Left ventricle myocardium superior (tissue), 1 donor: ENCODE data around the gene NELFB. TPM values are rescaled to one million over a fixed set of nuclear protein-coding genes. Genes with fewer than 3 reads are reported as not detected.
A peak's percentile ranks its signal among the peaks of the same experiment; 100 is the strongest.

Experiments
- ATAC-seq: fragments of 200-7000 bp; cut with Tn5 transposase; one replicate; pipeline ENCODE4 v1.9.1; 2020; ENCODE audit warnings: mild to moderate bottlenecking, moderate library complexity
- DNase-seq: peaks from one replicate; pipeline ENCODE4 v3.0.0-alpha.2; 2020
- intact Hi-C: fragments of 100-400 bp; cut with micrococcal nuclease; formaldehyde crosslinking; loops from one replicate; pipeline ENCODE4 v1.11.0; 2022
- total RNA-seq: library from RNA; stranded (reverse); fragmentation: NEBNext Ultra II Directional; extraction: Animal tissue kit (Norgen Biotek cat#: 25700); gene quantifications from one replicate; pipeline ENCODE4 v1.2.1, GENCODE V29; 2021
- donor health status: DM: no; HTN: yes; CAD: no; lungs with severe emphysema.

Gene NELFB
- total RNA-seq, 1 donor from 2014 or later: 43.6 TPM

DNA sequence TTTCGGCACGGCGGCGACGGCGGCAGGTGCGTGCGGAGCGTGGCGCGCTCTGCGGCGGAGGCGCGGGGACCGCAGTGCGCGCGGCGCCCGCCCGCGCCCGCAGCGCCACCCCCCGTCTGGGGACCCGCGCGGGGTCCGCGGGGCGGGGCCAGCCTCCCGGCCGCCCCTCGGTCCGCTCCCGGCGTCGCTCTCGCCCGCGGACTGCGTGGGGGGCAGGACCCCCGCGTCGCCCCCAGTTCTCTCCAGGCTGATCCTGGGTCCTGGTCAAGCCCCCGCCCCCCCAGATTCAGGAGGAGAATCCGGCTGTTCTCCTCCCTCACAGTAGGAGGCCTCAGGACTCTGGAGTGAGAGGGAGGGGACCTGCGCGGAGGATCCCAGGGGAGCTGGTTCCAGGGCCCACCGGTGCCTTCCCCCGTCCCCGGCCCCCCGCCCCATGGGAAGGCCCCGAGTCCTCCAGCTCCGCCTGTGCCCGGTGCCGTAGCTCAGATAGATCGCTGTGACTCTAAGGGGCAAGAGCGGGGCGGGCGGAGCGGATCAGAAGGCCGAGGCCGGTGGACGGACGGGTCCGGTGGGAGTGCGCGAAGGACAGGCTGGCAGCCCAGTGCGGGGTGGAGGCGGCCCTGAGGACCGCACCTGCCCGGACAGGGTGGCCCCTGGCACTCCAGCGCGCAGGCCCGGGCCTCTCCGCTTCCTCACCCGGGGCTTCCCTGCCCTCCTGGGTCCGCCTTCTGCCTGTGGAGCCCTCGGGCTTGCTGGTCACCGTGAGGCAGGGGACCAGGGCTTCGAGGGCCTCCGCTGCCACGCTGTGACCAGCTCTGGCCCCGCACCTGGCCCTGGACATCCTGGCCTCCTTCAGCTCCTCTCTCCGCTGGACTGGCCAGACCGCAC, 32.7 kb upstream of the NELFB start, which contains the start of gene RNF208:
Gene RNF208, minus strand, starts transcription at position 51 of the 888 bp plus-strand sequence. CDS start 1,028 bp downstream, outside the sequence.
- intact Hi-C loops: no loop called here
- ATAC-seq: peak; percentile 5
- peak; percentile 60 for DNase-seq

DNA sequence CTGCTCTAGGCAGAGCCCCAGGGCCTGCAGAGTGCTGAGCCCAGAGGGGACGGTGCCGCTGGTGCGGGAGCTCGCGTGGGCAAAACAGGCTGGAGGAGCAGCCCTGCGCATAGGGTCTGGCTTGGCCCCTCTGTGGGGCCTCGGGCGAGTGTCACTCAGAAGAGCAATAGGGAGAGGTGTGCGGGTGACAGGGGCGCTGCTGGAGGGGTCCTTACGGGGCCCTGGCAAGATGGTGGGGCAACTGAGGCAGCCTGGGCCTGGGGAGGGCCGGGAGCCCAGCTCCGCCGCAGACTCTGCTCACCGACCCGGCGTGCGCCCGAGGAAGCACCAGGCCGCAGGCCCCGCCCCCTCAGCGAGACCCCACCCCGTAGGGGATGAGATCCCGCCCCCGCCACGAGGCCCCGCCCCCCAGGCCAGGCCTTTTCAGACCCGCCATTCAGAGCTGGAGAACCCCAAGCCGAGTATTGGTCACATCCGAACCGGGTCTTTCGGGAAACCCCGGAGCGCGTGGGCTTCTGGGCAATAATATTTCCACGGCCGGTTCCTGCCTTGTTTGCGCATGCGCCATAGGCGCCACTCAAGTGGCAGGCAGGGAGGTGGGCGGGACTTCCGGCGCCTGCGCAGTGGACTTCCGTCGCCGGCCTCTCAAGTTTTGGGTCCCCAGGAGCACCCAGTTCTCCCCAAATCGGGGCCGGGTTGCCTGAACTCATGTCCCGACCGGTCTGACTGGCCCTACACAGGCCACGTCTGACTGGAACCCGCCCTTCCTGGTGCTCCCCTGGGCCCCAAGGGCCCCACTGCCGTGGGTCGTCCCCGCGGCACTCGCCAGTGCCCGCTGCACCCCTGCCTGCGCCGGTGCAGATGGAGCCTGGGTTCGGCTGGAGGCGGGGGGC, 31.8 kb upstream of the NELFB start:
- peak; percentile 90 for ATAC-seq
- intact Hi-C loops: no loop called here
- DNase-seq: peak; percentile 98

DNA sequence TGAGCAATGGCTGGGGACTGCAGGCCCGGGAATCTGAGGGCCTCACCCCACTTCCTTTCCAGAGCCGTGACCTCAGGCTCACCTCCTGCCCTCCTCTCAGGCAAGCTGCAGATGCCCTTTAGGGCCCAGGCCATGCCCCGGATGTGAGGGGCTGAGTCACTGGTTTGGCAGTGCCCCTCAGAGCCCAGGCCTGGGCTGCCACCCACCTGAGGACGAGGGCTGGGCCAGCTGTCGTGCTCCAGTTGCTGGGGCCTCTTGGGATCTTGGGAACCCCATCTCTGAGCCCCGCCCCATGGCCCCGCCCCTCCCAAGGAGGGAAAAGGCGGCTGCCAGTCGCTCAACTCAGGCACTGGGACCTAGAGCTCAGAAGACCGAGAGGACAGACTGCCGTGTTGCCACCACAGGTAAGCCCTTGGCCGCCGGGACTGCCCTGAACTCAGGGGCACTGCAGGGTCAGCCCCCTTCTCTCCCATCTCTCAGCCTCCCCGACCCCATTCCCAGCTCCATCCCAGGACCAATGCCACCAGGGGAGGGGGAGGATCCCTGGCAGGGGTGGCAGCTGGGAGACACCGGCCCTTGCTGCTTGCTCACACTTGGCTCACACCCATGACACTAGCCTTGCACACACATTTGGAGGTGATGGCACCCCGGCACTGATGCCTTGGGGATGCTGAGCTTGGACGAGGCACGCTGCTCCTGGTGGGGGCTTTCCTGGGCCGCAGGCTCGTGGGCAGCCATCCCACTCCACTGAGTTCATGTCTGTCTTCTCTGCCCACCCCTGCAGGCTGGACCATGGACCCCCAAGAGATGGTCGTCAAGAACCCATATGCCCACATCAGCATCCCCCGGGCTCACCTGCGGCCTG, 30.1 kb upstream of the NELFB start, which contains the start of gene CYSRT1:
Gene CYSRT1, plus strand, starts transcription at position 345 of the 865 bp plus-strand sequence. Its CDS starts 448 bp downstream, at position 793.
- intact Hi-C loops: no loop called here
- DNase-seq (no peak), ATAC-seq (no peak)

DNA sequence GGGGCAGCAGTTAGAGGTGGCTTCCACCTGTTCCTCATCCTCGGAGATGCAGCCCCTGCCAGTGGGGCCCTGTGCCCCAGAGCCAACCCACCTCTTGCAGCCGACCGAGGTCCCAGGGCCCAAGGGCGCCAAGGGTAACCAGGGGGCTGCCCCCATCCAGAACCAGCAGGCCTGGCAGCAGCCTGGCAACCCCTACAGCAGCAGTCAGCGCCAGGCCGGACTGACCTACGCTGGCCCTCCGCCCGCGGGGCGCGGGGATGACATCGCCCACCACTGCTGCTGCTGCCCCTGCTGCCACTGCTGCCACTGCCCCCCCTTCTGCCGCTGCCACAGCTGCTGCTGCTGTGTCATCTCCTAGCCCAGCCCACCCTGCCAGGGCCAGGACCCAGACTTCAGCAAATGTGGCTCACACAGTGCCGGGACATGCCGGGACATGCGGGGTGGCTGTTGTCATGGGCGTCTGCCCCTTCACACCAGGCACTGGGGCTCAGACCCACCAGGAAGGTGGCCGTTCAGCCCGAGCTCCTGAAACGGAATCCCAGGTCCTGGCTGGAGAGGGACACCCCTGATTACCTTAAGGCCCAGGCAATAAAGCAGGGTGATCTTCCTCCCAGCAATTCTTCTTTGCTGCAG, 29.3 kb upstream of the NELFB start:
- no peak for DNase-seq
- ATAC-seq: no peak

DNA sequence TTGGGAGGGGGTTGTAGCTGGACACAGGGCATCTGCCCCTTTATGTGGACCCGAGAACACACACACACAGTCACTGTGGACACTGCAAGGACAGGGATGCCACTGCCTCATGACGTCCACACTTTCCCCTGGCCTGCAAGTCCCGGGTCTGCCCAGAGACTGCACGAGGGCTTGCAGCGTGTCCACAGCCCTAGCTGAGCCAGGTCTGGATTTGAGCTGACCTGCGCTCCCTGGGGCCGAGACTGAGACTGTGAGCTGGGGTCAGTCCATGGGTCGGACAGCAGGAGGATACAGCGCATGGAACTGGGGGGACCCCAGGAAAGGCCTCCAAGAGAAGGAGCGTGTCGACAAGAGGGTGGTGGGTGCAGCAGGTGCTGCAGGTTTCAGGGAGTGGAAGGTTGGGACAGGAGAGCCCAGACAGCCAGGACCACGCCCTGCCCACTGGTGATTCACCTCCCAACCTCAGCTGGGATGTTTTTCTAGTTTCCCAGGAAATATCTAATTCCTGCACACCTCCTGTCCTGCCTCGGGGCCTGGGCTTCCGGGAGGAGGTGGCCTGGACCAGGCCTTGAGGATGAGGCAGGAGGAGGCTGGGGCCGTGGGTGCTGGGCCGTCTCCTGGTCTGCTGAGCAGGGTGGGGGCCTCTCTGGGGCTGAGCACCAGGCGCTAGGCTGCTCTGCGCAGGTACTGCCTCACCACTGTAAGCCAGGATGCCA, 28.6 kb upstream of the NELFB start:
- intact Hi-C loops: no loop called here
- no peak for ATAC-seq
- DNase-seq: no peak

More for the DNA sequence above, 29.3 kb upstream of the NELFB start:
- intact Hi-C loops: no loop called here

DNA sequence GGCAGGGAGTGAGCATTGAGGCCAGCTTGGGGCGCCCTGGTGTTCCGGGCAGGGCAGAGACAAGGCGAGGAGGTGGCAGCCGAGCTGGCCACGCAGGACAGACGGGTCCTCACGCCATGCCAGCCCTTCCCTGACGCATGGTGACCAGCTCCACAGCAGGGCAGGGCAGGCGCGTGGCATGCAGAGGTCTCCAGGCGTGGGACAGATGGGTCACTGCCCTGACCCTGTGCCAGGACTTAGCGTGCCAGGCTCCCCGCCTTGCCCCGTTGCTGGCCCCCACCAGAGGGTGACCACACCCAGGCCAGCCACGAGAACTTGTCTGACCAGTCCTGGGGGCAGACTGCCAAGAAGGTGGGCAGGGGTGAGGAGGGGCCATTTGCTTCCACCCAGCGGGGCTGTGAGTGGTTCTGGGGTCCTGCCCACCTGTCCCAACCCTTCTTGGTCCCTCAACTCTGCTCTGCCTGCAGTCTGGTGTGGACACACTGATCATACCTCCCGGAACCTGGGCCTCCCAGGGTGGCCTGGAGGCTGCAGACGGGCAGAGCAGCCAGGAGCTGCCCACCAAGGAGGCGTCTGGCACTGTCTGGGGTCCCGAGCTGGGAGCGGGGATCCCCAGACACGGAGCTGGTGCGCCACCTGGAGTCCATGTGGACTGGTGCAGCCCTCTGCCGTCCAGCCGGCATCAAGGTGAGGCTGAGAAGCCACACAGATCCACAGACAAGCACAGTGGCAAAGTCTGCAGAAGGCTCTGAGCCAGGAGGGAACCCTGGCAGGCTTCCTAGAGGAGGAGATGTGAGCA, 27.9 kb upstream of the NELFB start, which contains the start of gene RNF224:
Gene RNF224, plus strand, starts transcription at position 449 of the 799 bp plus-strand sequence. CDS start 834 bp downstream, outside the sequence.
- peak; percentile 86 for DNase-seq
- peak; percentile 32 for ATAC-seq
- intact Hi-C loops: no loop called here

DNA sequence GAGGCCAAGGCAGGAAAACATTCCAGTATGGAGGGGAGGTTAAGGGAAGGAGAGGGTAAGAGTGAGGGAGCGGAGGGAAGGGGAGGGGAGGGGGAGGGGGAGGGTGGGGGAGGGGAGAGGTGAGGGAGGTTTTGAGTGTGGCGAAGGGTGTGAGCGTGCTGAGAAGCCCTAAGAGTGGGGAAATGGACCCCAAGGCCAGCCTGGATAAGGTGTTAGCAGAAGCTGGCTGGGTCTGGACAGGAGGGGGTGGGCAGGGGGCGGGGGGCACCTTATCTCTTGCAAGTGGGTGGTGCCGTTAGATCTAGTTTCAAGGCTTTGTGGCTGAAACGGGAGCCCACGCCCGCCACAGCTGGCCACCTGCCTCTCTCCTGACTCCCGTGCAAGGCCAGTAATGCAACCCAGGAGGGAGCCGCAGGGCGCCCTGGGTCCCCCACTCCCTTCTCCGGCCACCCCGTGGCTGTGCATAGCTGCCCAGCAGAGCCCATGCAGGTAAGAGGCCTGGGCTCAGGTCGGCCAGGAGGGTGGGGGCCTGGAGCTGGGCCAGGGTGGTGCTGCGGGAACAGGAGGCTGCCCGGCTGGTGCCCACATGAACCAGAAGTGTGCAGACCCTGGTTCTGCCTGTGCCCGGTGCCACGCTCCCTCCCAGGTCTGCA, 27.1 kb upstream of the NELFB start:
- DNase-seq: no peak
- ATAC-seq: no peak
- intact Hi-C loops: no loop called here

DNA sequence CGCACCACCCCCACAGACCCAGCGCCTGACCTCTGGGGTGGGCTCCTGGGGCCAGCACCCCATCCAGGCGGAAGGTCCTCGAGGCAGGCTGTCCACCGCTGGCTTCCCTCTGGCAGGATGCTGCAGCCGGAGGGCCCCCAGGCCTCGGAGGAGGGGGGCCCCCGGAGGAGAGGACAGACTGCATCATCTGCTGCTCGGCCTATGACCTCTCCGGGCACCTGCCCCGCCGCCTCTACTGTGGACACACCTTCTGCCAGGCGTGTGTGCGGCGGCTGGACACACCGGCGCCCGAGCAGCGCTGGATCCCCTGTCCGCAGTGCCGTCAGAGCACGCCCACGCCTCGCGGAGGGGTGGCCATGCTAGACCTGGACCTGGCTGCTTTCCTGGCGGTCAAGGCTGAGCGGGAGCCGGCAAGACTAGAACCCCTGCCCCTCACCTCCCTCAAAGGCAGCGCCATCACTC, 26.6 kb upstream of the NELFB start:
- intact Hi-C loops: no loop called here
- no peak for ATAC-seq
- DNase-seq: no peak

DNA sequence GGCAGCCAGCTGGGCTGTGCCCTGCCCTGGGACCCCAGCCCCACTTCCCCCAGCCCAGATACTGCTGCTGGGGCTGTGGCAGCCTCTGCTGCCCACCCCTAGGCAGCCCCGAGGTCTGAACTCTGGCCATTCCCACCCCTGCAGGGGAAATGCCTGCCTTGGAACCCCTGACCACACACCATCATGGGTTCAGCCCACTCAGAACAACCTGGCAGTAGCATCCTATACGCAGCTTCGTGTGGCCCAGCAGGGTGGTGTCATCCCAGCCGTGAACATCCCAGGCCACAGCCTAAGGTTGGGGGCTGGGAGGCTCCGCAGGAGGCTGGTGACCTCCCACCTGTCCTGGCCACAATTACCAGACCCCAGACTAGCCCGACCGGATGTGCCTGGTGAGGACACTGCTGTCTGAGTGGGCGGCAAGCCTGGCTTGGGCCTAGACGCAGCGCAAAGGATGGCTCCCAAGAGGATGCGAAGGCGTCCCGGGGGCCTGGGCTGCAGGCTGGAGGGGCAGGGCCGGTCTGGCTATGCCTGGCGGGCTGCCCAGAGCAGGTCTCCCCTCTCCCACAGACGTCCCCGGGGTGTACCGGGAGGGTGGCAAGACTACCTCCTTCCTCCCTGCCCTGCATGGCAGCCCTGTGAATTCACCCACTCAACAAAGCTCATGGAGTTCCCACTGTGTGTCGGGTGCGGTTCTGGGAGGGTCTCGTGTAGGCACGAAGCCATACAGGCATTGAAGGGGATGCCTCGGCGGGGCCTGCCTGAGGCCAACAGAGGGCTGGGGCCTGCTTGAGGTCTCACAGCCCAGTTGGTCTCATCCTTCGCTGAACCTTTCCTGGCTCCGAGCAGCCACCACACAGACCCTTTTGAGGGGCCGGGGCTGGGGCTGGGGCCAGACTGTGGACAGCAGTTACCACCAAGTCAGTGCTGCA, 25.9 kb upstream of the NELFB start:
- DNase-seq (no peak), ATAC-seq (no peak)
- intact Hi-C loops: no loop called here

DNA sequence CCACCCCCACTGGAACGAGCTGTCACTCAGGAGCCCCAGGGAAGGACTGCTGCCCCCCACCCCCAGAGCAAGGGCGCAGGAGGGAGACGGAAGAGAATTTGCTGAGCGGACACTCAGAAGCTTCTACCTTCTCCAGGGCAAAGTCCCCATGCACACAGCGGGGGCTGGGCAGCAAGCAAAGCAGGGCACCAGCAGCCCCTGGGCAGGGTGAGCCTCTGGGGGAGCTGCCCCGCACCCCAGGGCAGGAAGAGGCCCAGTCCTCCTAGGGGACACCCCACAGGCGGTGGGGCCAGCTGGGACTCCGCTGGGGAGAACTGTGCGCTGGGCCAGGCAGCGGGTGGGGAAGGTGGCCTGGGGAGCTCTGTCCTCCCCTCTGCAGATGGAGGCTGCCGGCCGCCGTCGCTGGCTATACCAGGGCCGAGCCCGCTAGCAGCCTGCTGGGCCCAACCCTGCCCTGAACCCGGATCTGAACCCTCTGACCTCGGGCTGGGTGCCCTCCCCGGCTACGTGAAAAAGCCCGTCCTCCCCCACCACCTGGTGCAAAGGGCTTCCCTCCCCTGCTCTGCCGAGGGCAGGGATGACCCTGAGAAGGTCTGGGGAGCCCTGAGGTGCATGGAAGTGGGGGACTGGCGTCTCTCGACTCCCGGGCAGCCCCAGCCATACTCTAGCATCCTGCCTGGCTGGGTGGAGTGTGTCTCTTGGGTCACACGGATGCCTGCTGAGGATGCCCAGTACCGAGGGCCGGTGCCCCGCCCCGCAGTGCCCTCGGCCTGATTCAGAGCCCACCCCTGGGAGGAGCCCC, 25.0 kb upstream of the NELFB start:
- ATAC-seq (no peak), DNase-seq (no peak)
- intact Hi-C loops: loop anchor here (10.0 kb wide), 1 partner anchor 105 kb away; no protein-coding TSS in a partner anchor

DNA sequence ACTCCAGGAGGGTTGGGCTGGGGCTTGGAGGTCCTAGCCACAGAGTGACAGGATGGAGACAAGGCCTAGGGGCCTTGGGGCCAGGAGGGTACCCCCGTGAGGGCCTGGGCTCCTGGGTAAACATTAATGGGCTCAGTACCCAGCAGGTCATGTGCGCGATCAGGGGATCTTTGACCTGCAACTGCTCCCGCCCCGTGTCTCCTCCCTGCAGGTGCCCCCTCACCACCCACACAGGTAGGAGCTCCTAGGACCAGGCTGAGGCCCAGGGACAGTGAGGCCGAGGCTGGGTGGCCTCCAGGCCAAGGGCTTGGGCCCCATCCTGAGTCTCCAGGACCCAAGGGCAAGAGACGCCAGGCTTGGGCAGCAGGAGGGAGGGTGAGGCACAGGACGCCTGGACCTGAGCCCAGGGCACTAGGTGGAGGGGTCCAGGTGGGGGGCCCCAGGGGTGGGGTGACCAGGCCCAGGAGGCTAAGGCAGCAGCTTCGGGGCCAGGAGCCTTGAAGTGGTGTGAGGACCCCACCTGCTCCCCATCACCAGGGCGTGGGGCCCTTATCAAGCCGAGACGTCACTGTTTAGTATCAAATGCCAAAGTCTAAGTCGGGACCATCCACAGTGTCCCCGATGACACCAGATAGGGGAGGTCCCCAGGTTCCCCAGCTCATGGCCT, 24.3 kb upstream of the NELFB start, which contains the start of gene SLC34A3:
Gene SLC34A3, plus strand, starts transcription at position 197 of the 667 bp plus-strand sequence. CDS start 802 bp downstream, outside the sequence.
- ATAC-seq: no peak
- no peak for DNase-seq
- intact Hi-C loops: loop anchor here (10.0 kb wide), 1 partner anchor 106 kb away; no protein-coding TSS in a partner anchor

DNA sequence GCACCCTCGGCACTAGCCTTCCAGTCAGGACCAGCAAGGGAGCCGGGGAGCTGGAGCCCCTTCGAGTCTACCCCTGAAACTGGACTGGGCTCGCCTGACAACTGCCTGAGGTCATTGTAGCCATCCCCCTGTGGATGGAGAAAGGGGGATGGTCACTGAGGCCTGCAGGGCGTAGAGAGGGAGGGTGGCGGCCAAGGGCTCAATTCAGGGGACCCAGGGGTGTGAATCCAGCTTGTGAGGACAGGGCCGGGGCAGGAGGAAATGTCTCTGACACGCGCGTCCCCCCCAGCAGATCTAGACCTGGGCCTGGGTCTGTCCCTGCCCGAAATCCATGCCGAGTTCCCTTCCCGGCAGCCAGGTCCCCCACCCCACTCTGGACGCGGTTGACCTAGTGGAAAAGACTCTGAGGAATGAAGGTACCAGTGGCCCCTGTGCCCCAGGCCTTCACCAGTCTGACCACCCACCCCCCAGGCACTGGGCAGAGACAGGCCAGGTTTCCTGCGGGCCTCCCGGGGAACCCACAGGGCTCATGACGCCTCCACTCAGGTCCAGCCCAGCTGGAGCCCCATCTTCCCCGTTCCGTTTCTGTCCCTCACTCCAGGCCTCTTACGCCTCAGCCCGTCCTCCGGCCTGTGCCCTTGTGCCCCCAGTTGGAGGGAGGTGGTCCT, 23.6 kb upstream of the NELFB start:
- no peak for ATAC-seq
- no peak for DNase-seq
- intact Hi-C loops: loop anchor here (10.0 kb wide), 1 partner anchor 107 kb away; no protein-coding TSS in a partner anchor

DNA sequence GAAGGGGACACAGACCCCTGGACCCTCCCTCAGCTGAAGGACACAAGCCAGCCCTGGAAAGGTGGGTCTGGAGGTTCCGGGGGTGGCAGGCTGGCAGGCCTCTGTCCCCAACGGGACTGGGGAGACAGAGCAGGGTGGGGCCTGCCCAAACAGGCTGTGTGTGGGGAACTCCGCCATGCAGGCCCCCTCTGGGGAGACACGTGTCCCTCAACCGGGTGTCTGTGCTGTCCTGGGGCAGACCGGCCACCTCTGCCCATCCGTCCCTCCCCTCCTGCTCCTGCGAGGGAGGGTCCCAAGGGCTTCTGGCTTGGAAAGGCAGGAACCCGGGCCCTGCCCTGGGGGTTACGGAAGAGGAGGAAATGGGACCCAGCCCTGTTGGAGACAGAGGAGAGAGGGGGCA, 23.0 kb upstream of the NELFB start:
- ATAC-seq: no peak
- intact Hi-C loops: loop anchor here (10.0 kb wide), 1 partner anchor 107 kb away; no protein-coding TSS in a partner anchor
- no peak for DNase-seq
